K562 (cell line): ENCODE data around the gene FPR1. TPM values are rescaled to one million over a fixed set of nuclear protein-coding genes. Genes with fewer than 3 reads are reported as not detected.
A peak's percentile ranks its signal among the peaks of the same experiment; 100 is the strongest.

Experiments used
- ASH1L ChIP-seq: fragments of 450-650 bp; IDR thresholded peaks from 2 replicates; pipeline ENCODE4 v1.6.1; 2018; ENCODE audit warnings: borderline replicate concordance, mild to moderate bottlenecking, low read depth; ENCODE audit not compliant: partially characterized antibody
- ATF1 ChIP-seq, 2 experiments: fragments of 450-650 bp in 1 of 2; IDR thresholded peaks; 2 replicates each; pipeline ENCODE4 v1.6.1; 2016; ENCODE audit warnings: missing compliant biosample characterization in 1 of 2, missing genetic modification characterization in 1 of 2
- BCLAF1 ChIP-seq, 2 experiments: fragments of 450-650 bp in 1 of 2; IDR thresholded peaks; 2 replicates each; pipeline ENCODE4 v1.6.1; 2011 to 2017; ENCODE audit warnings: low read depth in 2 of 2, antibody characterized with exemption in 1 of 2, borderline replicate concordance in 1 of 2, low read length in 1 of 2, mild to moderate bottlenecking in 1 of 2, mixed read lengths in 1 of 2; ENCODE audit not compliant: control insufficient read depth in 1 of 2
- EHMT2 ChIP-seq: fragments of 450-650 bp; IDR thresholded peaks from 2 replicates; pipeline ENCODE4 v1.6.1; 2018; ENCODE audit warnings: antibody characterized with exemption
- GATAD2B ChIP-seq: fragments of 450-650 bp; IDR thresholded peaks from 2 replicates; pipeline ENCODE4 v1.6.1; 2017; ENCODE audit warnings: mild to moderate bottlenecking, borderline replicate concordance
- HMG20B ChIP-seq: fragments of 250-450 bp; sonication (Bioruptor Pico); IDR thresholded peaks from 2 replicates; pipeline ENCODE4 v1.5.0; 2021; ENCODE audit warnings: mild to moderate bottlenecking
- KHSRP ChIP-seq: fragments of 450-650 bp; IDR thresholded peaks from 2 replicates; pipeline ENCODE4 v1.6.1; 2017
- MEF2D ChIP-seq: conservative IDR thresholded peaks from 2 replicates; pipeline ENCODE4 v1.6.1; 2016; ENCODE audit warnings: low read depth, missing genetic modification characterization, missing compliant biosample characterization
- POLR2G ChIP-seq: fragments of 200-400 bp; formaldehyde crosslinking; IDR thresholded peaks from 2 replicates; pipeline ENCODE4 v1.6.1; 2017; ENCODE audit warnings: low read depth, mild to moderate bottlenecking, antibody characterized with exemption, low read length, moderate library complexity
- POLR3A ChIP-seq: IDR thresholded peaks from 2 replicates; pipeline ENCODE4 v1.6.1; 2011; ENCODE audit warnings: borderline replicate concordance, mild to moderate bottlenecking, moderate library complexity; ENCODE audit not compliant: insufficient read length, insufficient read depth; ENCODE audit errors: extremely low read depth
- SMAD1 ChIP-seq: fragments of 150-350 bp; IDR thresholded peaks from 2 replicates; pipeline ENCODE4 v1.6.1; 2014; ENCODE audit warnings: low read length, low read depth; ENCODE audit not compliant: partially characterized antibody
- SMARCA4 ChIP-seq: fragments of 450-650 bp; IDR thresholded peaks from 2 replicates; pipeline ENCODE4 v1.6.1; 2016
- ZC3H4 ChIP-seq: sonication (generic); formaldehyde crosslinking; IDR thresholded peaks from 2 replicates; pipeline ENCODE4 v1.9.0; 2021; ENCODE audit warnings: missing genetic modification reagents, borderline replicate concordance
- ZFP1 ChIP-seq: fragments of 450-650 bp; formaldehyde crosslinking; IDR thresholded peaks from 2 replicates; pipeline ENCODE4 v1.4.0; 2020; ENCODE audit warnings: mild to moderate bottlenecking, mixed read lengths
- ZHX1 ChIP-seq: fragments of 150-350 bp; conservative IDR thresholded peaks from 2 replicates; pipeline ENCODE4 v1.6.1; 2014; ENCODE audit warnings: low read length
- ZNF143 ChIP-seq: sonication (generic); formaldehyde crosslinking; IDR thresholded peaks from 2 replicates; pipeline ENCODE4 v1.9.0; 2022; ENCODE audit warnings: mild to moderate bottlenecking, missing genetic modification reagents
- ZNF197 ChIP-seq: fragments of 200-800 bp; sonication (Bioruptor generic); IDR thresholded peaks from 2 replicates; pipeline ENCODE4 v1.6.1; 2016; ENCODE audit warnings: low read depth, missing genetic modification characterization, missing compliant biosample characterization
- ZNF232 ChIP-seq: sonication (generic); formaldehyde crosslinking; IDR thresholded peaks from 2 replicates; pipeline ENCODE4 v1.8.0; 2022; ENCODE audit warnings: mild to moderate bottlenecking, missing genetic modification reagents
- ZNF280B ChIP-seq: fragments of 250-450 bp; sonication (Bioruptor Pico); IDR thresholded peaks from 2 replicates; pipeline ENCODE4 v1.5.1; 2021; ENCODE audit warnings: mild to moderate bottlenecking
- polyA plus RNA-seq, 8 experiments: library from polyadenylated mRNA; depleted of rRNA in 4 of 8; stranded (reverse) in 5 of 8; unstranded in 3 of 8; fragments of >200 nt; fragmentation: Nextera tagmentation in 2 of 8; fragmentation: Illumina TruSeq in 1 of 8; extraction: Ambion mirVana in 2 of 8; extraction: Trizol in 1 of 8; gene quantifications; 2 replicates each; pipeline versions ENCODE4 v1.2.1 to v1.2.3, GENCODE V29; 2011 to 2014; ENCODE audit warnings: inconsistent platforms in 1 of 8, missing spikeins in 1 of 8
- total RNA-seq, 7 experiments: library from RNA; depleted of rRNA in 6 of 7; stranded (reverse); fragments of >200 nt in 6 of 7; fragmentation: Illumina TruSeq in 2 of 7; extraction: Trizol in 2 of 7; gene quantifications; 2 replicates each; pipeline versions ENCODE4 v1.2.1 to v1.2.3, GENCODE V29; 2011 to 2021; ENCODE audit warnings: low replicate concordance in 1 of 7
- TF ChIP-seq, protein P1 (sequence below): IDR thresholded peaks from 3 replicates; pipeline ENCODE4 v1.6.1; 2011; ENCODE audit warnings: borderline replicate concordance, mild to moderate bottlenecking; ENCODE audit not compliant: insufficient read length, insufficient read depth

FPR1 gene
- total and polyA plus RNA-seq, 9 of the 15 experiments (the other 6 are each of a cell fraction or from before 2014, with no cell fraction given), result 0.06 to 0.25 (median 0.14) TPM; not detected in 4

- no peak for TF ChIP-seq ASH1L
- no peak for TF ChIP-seq MEF2D (tag)
- TF ChIP-seq EHMT2, result peak; percentile 42; the same call in 1 of the 2 replicates
- peak; percentile 61 for TF ChIP-seq SMAD1
- peak in 1 of 2 experiments; percentile 63; a peak in 1 of 4 replicates for TF ChIP-seq BCLAF1 (IDR thresholded peaks at IDR 0.05; ENCODE audit: borderline replicate concordance in 1 of 2, control insufficient read depth in 1 of 2, low read depth in 2 of 2, low read length in 1 of 2)
- no peak for TF ChIP-seq KHSRP
- no peak for TF ChIP-seq ZNF280B (CRISPR knock-in tag)
- no peak for TF ChIP-seq ZC3H4 (CRISPR knock-in tag)
- TF ChIP-seq, protein P1, sequence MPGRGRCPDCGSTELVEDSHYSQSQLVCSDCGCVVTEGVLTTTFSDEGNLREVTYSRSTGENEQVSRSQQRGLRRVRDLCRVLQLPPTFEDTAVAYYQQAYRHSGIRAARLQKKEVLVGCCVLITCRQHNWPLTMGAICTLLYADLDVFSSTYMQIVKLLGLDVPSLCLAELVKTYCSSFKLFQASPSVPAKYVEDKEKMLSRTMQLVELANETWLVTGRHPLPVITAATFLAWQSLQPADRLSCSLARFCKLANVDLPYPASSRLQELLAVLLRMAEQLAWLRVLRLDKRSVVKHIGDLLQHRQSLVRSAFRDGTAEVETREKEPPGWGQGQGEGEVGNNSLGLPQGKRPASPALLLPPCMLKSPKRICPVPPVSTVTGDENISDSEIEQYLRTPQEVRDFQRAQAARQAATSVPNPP, result no peak
- no peak for TF ChIP-seq ZNF143
- TF ChIP-seq ZNF232 (CRISPR knock-in tag), result no peak
- no peak for TF ChIP-seq ZFP1 (CRISPR knock-in tag)
- no peak for TF ChIP-seq HMG20B (CRISPR knock-in tag)
- peak; percentile 93 for TF ChIP-seq SMARCA4
- no peak for TF ChIP-seq ZHX1
- no peak for TF ChIP-seq POLR3A
- 0 out of 2 replicates have a peak, but pooled peaks have one; percentile 49 for TF ChIP-seq GATAD2B
- no peak for TF ChIP-seq POLR2G
- no peak for TF ChIP-seq ATF1 (CRISPR knock-in tag; IDR thresholded peaks at IDR 0.05)
- peak; percentile 58 for TF ChIP-seq ATF1 (tag; IDR thresholded peaks at IDR 0.05)
- no peak for TF ChIP-seq ZNF197 (CRISPR knock-in tag)
Measured at GRCh38 chr19:51796195-51796679, 44.6 kb upstream of the FPR1 start (continued).
